Right lobe of liver (tissue), 6 donors: Measurements from ENCODE around the gene VGLL4. TPM values are rescaled to one million over a fixed set of nuclear protein-coding genes. Genes with fewer than 3 reads are reported as not detected.

Experiments
- ATAC-seq, 4 donors: fragments of 200-7000 bp; cut with Tn5 transposase; one replicate each; pipeline ENCODE4 v1.9.1; 2020; ENCODE audit warnings: mild to moderate bottlenecking in 4 of 4, moderate library complexity in 4 of 4
- DNase-seq, 3 donors: peaks; one replicate each; pipeline ENCODE4 v3.0.0-alpha.2; 2020
- H3K27ac ChIP-seq, 3 donors: fragments of 200-600 bp; one replicate each; pipeline ENCODE4 v1.8.0; 2022
- H3K27me3 ChIP-seq, 2 donors: fragments of 200-600 bp; one replicate each; pipeline ENCODE4 v1.8.0; 2022
- H3K36me3 ChIP-seq, 4 donors: fragments of 200-600 bp; sonication (generic) in 1 of 4; one replicate each; pipeline versions ENCODE4 v1.5.1 to v1.8.0; 2017 to 2022; ENCODE audit warnings: control low read depth in 1 of 4
- H3K4me1 ChIP-seq, 4 donors: fragments of 200-600 bp; sonication (generic) in 1 of 4; one replicate each; pipeline versions ENCODE4 v1.5.1 to v1.8.0; 2017 to 2022; ENCODE audit warnings: control low read depth in 1 of 4
- H3K4me3 ChIP-seq, 3 donors: fragments of 200-600 bp; one replicate each; pipeline ENCODE4 v1.8.0; 2022
- H3K9me3 ChIP-seq, 4 donors: fragments of 200-600 bp; sonication (generic) in 1 of 4; one replicate each; pipeline versions ENCODE4 v1.5.1 to v1.8.0; 2017 to 2022; ENCODE audit warnings: control low read depth in 1 of 4
- POLR2A ChIP-seq: fragments of 450-650 bp; IDR thresholded peaks from one replicate; pipeline ENCODE4 v1.6.1; 2017; ENCODE audit warnings: antibody characterized with exemption, mild to moderate bottlenecking
- WGBS: methylation state at CpG from one replicate; pipeline ENCODE4 v1.1.6; 2018; ENCODE audit warnings: low coverage, low lambda C conversion rate; ENCODE audit not compliant: insufficient coverage; ENCODE audit errors: missing lambda C conversion rate; 5-methylcytosine and 5-hydroxymethylcytosine counted together
- intact Hi-C, 2 donors: fragments of 100-400 bp; cut with DNase I; formaldehyde crosslinking; loops; one replicate each; pipeline versions ENCODE4 v1.11.2 to v1.14.1; 2022
- total RNA-seq, 6 experiments: library from RNA; depleted of rRNA in 2 of 6; stranded (reverse); fragments of >200 nt in 2 of 6; fragmentation: NEBNext Ultra II Directional in 3 of 6; extraction: Animal tissue kit (Norgen Biotek cat#: 25700) in 3 of 6; gene quantifications; one replicate each; pipeline versions ENCODE4 v1.1.0 to v1.2.4, GENCODE V29; 2016 to 2023
- TF ChIP-seq, protein P1 (sequence below), 4 donors: fragments of 200-600 bp in 3 of 4; fragments of 450-650 bp in 1 of 4; IDR thresholded peaks; one replicate each; pipeline versions ENCODE4 v1.5.1 to v1.8.0; 2016 to 2022; ENCODE audit warnings: antibody characterized with exemption in 4 of 4, mild to moderate bottlenecking in 2 of 4
- donor health status: DM: no; HTN: yes; CAD: no.
- donor health status: DM: no; HTN: no; CAD: no.
- donor health status: DM: no; HTN: no; CAD: no.
- donor health status: DM: no; HTN: yes; CAD: no.
- donor health status: DM: no; HTN: yes; CAD: no.

Gene VGLL4
- total RNA-seq, 6 experiments from 2014 or later = 10.4 to 22.4 (median 15.2) TPM

- Histone ChIP-seq H3K27me3 (no peaks in the 10 kb centered on the region), H3K27ac (no peak overlapping the region), H3K4me1 (peaks cover 0 to 12% (median 5%) of the 10 kb centered on the region in 4 donors), H3K9me3 (no peaks in the 10 kb centered on the region), H3K4me3 (no peak overlapping the region), H3K36me3 (no peaks in the 10 kb centered on the region)
- WGBS = 46% methylated on average over 3 of the region's 3 CpGs
- DNase-seq = no peak
- TF ChIP-seq, protein P1, sequence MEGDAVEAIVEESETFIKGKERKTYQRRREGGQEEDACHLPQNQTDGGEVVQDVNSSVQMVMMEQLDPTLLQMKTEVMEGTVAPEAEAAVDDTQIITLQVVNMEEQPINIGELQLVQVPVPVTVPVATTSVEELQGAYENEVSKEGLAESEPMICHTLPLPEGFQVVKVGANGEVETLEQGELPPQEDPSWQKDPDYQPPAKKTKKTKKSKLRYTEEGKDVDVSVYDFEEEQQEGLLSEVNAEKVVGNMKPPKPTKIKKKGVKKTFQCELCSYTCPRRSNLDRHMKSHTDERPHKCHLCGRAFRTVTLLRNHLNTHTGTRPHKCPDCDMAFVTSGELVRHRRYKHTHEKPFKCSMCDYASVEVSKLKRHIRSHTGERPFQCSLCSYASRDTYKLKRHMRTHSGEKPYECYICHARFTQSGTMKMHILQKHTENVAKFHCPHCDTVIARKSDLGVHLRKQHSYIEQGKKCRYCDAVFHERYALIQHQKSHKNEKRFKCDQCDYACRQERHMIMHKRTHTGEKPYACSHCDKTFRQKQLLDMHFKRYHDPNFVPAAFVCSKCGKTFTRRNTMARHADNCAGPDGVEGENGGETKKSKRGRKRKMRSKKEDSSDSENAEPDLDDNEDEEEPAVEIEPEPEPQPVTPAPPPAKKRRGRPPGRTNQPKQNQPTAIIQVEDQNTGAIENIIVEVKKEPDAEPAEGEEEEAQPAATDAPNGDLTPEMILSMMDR (IDR thresholded peaks at IDR 0.05) = no peak
- no peak for TF ChIP-seq POLR2A
- ATAC-seq = no peak
- intact Hi-C loops = no loop called here
Measured at GRCh38 chr3:11607816-11608215, 35.9 kb downstream of the VGLL4 start.

GRCh38 chr3:11606865-11607440 lies 36.8 kb downstream of the VGLL4 start:
- intact Hi-C loops = no loop called here
- Histone ChIP-seq H3K9me3 (no peaks in the 10 kb centered on the region), H3K36me3 (no peaks in the 10 kb centered on the region), H3K27ac (no peak overlapping the region), H3K4me3 (no peak overlapping the region), H3K4me1 (peaks cover 0 to 12% (median 5%) of the 10 kb centered on the region in 4 donors), H3K27me3 (no peaks in the 10 kb centered on the region)
- 93% methylated on average over 6 of the region's 6 CpGs for WGBS
- TF ChIP-seq, protein P1 (IDR thresholded peaks at IDR 0.05) = no peak
- no peak for TF ChIP-seq POLR2A
- DNase-seq = no peak
- ATAC-seq = no peak

DNA sequence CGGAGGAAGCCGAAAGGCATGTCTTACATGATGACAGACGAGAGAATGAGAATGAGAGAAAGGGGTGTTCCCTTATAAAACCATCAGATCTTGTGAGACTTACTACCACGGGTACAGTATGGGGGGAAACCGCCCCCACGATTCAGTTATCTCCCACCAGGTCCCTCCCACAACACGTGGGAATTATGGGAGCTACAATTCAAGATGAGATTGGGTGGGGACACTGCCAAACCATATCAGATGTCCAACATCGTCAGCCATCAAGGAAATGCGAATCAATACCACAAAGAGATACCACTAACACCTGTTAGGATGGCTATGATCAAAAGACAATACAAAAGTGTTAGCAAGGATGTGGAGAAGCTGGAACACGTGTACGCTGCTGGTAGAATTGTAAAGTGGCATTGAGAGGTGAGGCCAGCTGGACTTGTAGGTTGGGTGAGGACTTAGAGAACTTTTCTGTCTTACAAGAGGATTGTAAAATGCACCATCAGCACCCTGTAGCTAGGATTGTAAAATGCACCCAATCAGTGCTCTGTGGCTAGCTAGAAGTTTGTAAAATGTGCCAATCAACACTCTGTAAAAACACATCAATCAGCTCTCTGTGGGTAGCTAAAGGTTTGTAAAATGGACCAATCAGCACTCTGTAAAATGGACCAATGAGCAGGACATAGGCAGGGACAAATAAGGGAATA lies 37.5 kb downstream of the VGLL4 start:
- WGBS = 88% methylated on average over 6 of the region's 11 CpGs
- Histone ChIP-seq H3K27me3 (no peaks in the 10 kb centered on the region), H3K36me3 (peaks cover 0 to 3% (median 0%) of the 10 kb centered on the region in 4 donors), H3K4me1 (peaks cover 0 to 12% (median 5%) of the 10 kb centered on the region in 4 donors), H3K27ac (no peak overlapping the region), H3K4me3 (no peak overlapping the region), H3K9me3 (no peaks in the 10 kb centered on the region)
- DNase-seq (no peak), ATAC-seq (no peak)
- intact Hi-C loops = no loop called here
- no peak for TF ChIP-seq POLR2A
- TF ChIP-seq, protein P1 (IDR thresholded peaks at IDR 0.05) = no peak

DNA sequence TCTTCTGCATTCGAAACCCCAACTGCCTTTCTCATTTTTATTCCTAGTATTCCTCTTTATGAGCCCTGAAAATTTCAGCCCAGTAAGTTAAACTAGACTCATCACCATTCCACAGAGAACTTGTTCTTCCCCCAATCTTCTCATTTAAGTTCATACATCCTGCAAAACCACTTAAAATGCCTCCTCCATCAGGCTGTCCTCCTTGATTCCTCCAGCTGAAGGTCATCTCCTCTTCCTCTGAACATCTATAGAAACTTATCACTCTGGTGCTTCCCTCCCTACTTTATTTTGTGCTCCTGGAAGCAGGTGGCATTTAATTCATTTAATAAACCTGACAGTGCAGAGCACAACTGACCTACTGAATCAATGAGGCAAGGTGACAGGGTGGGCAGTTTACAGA lies 38.3 kb downstream of the VGLL4 start:
- peaks cover 0 to 11% (median 0%) of the 10 kb centered on the region in 4 donors for H3K36me3 ChIP-seq
- H3K27ac ChIP-seq = no peak overlapping the region
- TF ChIP-seq, protein P1 (IDR thresholded peaks at IDR 0.05) = no peak
- no peak for TF ChIP-seq POLR2A
- no peaks in the 10 kb centered on the region for H3K27me3 ChIP-seq
- DNase-seq (no peak), ATAC-seq (no peak)
- intact Hi-C loops = no loop called here
- no peak overlapping the region for H3K4me3 ChIP-seq
- WGBS = 93% methylated on average over 1 of the region's 1 CpG
- no peaks in the 10 kb centered on the region for H3K9me3 ChIP-seq
- peaks cover 0 to 12% (median 6%) of the 10 kb centered on the region in 4 donors for H3K4me1 ChIP-seq
